HG03432 (cell line): Measurements from ENCODE around the gene TPP2.

Experiments
- ATAC-seq: cut with Tn5 transposase; IDR thresholded peaks from one replicate; pipeline ENCODE4 v1.9.1; 2021; ENCODE audit warnings: mild to moderate bottlenecking, moderate library complexity; ENCODE audit not compliant: unreplicated experiment

TPP2 gene

DNA sequence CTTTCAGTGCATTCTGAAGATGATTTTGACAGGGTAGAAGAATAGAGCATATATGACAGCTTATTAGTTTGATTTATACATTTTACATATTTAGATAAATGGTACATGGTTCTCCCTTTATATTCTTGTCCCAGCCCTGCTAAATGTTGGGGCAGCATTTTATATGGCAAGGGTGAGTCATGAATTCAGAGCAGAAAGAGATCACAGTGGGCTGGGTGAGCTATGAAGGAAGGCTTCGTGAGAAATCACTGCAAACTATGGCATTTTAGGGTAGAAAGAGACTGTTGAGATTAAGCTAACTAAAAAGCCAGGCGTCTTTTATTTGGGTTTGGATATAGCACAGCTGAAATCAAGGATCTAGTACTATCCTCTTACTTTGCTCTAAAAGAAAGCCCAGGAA is 122.0 kb downstream of the TPP2 start:
- ATAC-seq: no peak

DNA sequence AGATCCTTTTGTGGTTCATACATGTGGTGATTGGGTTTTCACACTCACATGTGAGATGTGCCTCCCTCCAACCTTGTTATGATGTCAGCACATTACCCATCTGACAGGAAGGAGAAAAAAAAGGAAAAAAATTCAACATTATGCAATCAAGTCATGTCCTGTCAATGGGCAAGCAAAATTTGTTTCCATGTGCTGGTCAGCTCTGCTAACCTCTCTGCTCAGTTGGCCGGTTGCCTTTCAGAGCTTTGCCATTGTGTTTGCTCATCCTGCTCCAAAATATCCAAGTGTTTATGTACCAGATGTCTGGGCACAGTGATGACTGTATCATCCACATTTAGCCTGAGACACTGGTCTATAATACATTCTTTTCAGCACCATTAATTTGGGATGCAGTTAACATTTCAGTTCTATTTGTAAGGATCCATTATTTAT is 125.0 kb downstream of the TPP2 start:
- ATAC-seq: no peak

DNA sequence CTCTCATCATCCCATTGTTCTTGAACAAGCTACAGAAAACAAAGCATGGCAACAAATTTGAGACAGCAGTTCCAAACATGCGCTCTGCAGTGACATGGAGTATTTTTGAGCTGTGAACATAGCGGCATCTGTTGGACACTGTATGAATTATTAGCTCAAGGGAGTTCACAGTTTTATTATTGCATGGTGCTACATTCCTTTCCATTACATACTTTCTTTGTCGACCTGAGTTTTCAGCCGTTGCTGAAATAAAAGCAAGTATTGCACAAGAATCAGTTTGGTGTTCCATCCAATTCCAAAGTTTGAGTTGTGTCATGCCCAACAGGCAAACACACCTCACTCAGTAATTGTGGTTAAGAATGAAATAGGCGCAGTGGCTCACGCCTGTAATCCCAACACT is 128.1 kb downstream of the TPP2 start:
- ATAC-seq: no peak

DNA sequence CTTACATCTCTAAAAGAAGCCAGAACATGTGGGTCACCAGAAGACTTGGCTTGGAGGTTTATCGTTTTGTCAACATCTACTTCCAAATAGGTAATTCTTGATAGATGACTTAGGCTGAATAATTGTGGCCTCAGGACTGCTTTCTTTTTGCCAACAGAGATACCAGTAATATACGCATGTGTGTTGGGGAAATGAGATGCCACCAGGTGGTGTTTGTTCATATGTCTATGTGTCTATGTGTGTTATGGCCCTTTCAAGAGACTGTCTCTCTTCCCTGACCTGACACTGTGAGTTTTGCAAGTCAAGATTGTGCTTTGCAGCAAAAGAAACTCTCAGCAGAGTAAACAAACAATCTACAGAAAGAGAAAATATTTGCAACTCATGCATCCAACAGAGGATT is 129.6 kb downstream of the TPP2 start:
- no peak for ATAC-seq
